HepG2 (cell line): Measurements from ENCODE around the gene ALG14. TPM values are rescaled to one million over a fixed set of nuclear protein-coding genes. Genes with fewer than 3 reads are reported as not detected.

Source experiments
- ARNT ChIP-seq: fragments of 450-650 bp; IDR thresholded peaks from 2 replicates; pipeline ENCODE4 v1.6.1; 2017
- ATF4 ChIP-seq, 2 experiments: fragments of 450-650 bp in 1 of 2; sonication (generic) in 1 of 2; formaldehyde crosslinking; IDR thresholded peaks; 2 replicates each; pipeline versions ENCODE4 v1.5.0 to v1.8.0; 2020 to 2022; ENCODE audit warnings: mild to moderate bottlenecking in 1 of 2, missing genetic modification reagents in 1 of 2
- ATM ChIP-seq: fragments of 450-650 bp; IDR thresholded peaks from 2 replicates; pipeline ENCODE4 v1.7.1; 2017; ENCODE audit warnings: mild to moderate bottlenecking, borderline replicate concordance
- HMGXB3 ChIP-seq: sonication (generic); formaldehyde crosslinking; IDR thresholded peaks from 2 replicates; pipeline ENCODE4 v1.4.0; 2020; ENCODE audit warnings: missing genetic modification reagents, borderline replicate concordance
- HOXD1 ChIP-seq: sonication (generic); formaldehyde crosslinking; IDR thresholded peaks from 2 replicates; pipeline ENCODE4 v1.5.0; 2020; ENCODE audit warnings: missing genetic modification reagents
- KLF6 ChIP-seq: IDR thresholded peaks from 2 replicates; pipeline ENCODE4 v1.8.0; 2016; ENCODE audit warnings: missing biosample characterization, missing genetic modification reagents
- MYC ChIP-seq: sonication (generic); formaldehyde crosslinking; IDR thresholded peaks from 2 replicates; pipeline ENCODE4 v1.9.0; 2021; ENCODE audit warnings: missing genetic modification reagents, borderline replicate concordance
- PBX3 ChIP-seq: sonication (generic); formaldehyde crosslinking; IDR thresholded peaks from 2 replicates; pipeline ENCODE4 v1.8.1; 2023; ENCODE audit warnings: missing genetic modification reagents, inconsistent platforms, borderline replicate concordance
- PHF21A ChIP-seq: sonication (generic); formaldehyde crosslinking; IDR thresholded peaks from 2 replicates; pipeline ENCODE4 v1.5.0; 2020; ENCODE audit warnings: mild to moderate bottlenecking, missing genetic modification reagents
- PLSCR1 ChIP-seq: sonication (generic); formaldehyde crosslinking; IDR thresholded peaks from 2 replicates; pipeline ENCODE4 v1.5.0; 2020; ENCODE audit warnings: missing genetic modification reagents, mild to moderate bottlenecking, borderline replicate concordance
- RFX1 ChIP-seq: fragments of 450-650 bp; IDR thresholded peaks from 2 replicates; pipeline ENCODE4 v1.6.1; 2017
- SP4 ChIP-seq: sonication (generic); formaldehyde crosslinking; IDR thresholded peaks from 2 replicates; pipeline ENCODE4 v1.8.1; 2023; ENCODE audit warnings: mild to moderate bottlenecking, missing genetic modification reagents
- TP53 ChIP-seq: sonication (generic); formaldehyde crosslinking; conservative IDR thresholded peaks from 2 replicates; pipeline ENCODE4 v1.4.0; 2020; ENCODE audit warnings: missing genetic modification reagents
- ZNF281 ChIP-seq: sonication (generic); formaldehyde crosslinking; IDR thresholded peaks from 2 replicates; pipeline ENCODE4 v1.4.0; 2020; ENCODE audit warnings: missing genetic modification reagents, borderline replicate concordance
- ZNF33B ChIP-seq: sonication (generic); formaldehyde crosslinking; IDR thresholded peaks from 2 replicates; pipeline ENCODE4 v1.5.1; 2020; ENCODE audit warnings: mild to moderate bottlenecking, missing genetic modification reagents
- ZNF800 ChIP-seq: sonication (generic); formaldehyde crosslinking; IDR thresholded peaks from 2 replicates; pipeline ENCODE4 v1.4.0; 2020; ENCODE audit warnings: missing genetic modification reagents
- polyA plus RNA-seq, 8 experiments: library from polyadenylated mRNA; depleted of rRNA in 3 of 8; stranded (reverse) in 7 of 8; unstranded in 1 of 8; fragments of >200 nt; fragmentation: Illumina TruSeq in 4 of 8; extraction: Trizol in 4 of 8; gene quantifications; 2 replicates each; pipeline versions ENCODE4 v1.2.1 to v1.2.3, GENCODE V29; 2011 to 2016; ENCODE audit warnings: low read depth in 4 of 8, missing spikeins in 1 of 8, mixed read lengths in 1 of 8; ENCODE audit not compliant: insufficient read depth in 1 of 8
- total RNA-seq, 5 experiments: library from RNA; depleted of rRNA; stranded (reverse); fragments of >200 nt; fragmentation: Illumina TruSeq; extraction: Trizol; gene quantifications; 2 replicates each; pipeline ENCODE4 v1.2.3, GENCODE V29; 2016; ENCODE audit warnings: low read depth in 1 of 5

Gene ALG14
- total and polyA plus RNA-seq, 2 of the 13 experiments (the other 11 are each of a cell fraction or from before 2014, with no cell fraction given): 4.5 to 12.7 TPM

- TF ChIP-seq ZNF800 (CRISPR knock-in tag) (no peak), KLF6 (CRISPR knock-in tag) (peak; percentile 71; the same call in 1 of the 2 replicates), PBX3 (CRISPR knock-in tag) (no peak), HOXD1 (CRISPR knock-in tag) (0 out of 2 replicates have a peak, but pooled peaks have one; percentile 25), ZNF33B (CRISPR knock-in tag) (no peak), ZNF281 (CRISPR knock-in tag) (no peak), ATF4 (CRISPR knock-in tag; IDR thresholded peaks at IDR 0.05) (peak in 1 of 2 experiments; percentile 15; a peak in 1 of 4 replicates), PHF21A (CRISPR knock-in tag) (peak; percentile 81), TP53 (CRISPR knock-in tag) (no peak), HMGXB3 (CRISPR knock-in tag) (0 out of 2 replicates have a peak, but pooled peaks have one; percentile 46), ATM (no peak), MYC (CRISPR knock-in tag) (no peak), ARNT (no peak), SP4 (CRISPR knock-in tag) (no peak), PLSCR1 (CRISPR knock-in tag) (no peak), RFX1 (no peak)
Observed at GRCh38 chr1:94962409-94963265, 110.1 kb downstream of the ALG14 start (continued).
